Adrenal gland (tissue), 12 donors: ENCODE results near the gene KMT5B. TPM values are rescaled to one million over a fixed set of nuclear protein-coding genes. Genes with fewer than 3 reads are reported as not detected.

ENCODE experiments used
- DNase-seq, 7 donors: peaks; one replicate each; pipeline ENCODE4 v3.0.0-alpha.2; 2019 to 2020
- H3K27ac ChIP-seq, 5 donors: fragments of 200-600 bp; sonication (generic) in 4 of 5; 1 replicate in 3 of 5; 2 replicates in 2 of 5; pipeline versions ENCODE4 v1.5.1 to v1.8.0; 2016 to 2020; ENCODE audit warnings: mild to moderate bottlenecking in 1 of 5
- H3K27me3 ChIP-seq: fragments of 200-600 bp; 2 replicates; pipeline ENCODE4 v1.8.0; 2021
- H3K36me3 ChIP-seq, 2 donors: fragments of 200-600 bp; replicated peaks in 1 of 2; 1 replicate in 1 of 2; 2 replicates in 1 of 2; pipeline versions ENCODE4 v1.5.1 to v1.8.0; 2018 to 2022
- H3K4me1 ChIP-seq, 2 donors: fragments of 200-600 bp; replicated peaks in 1 of 2; 1 replicate in 1 of 2; 2 replicates in 1 of 2; pipeline versions ENCODE4 v1.5.1 to v1.8.0; 2018 to 2021
- H3K4me3 ChIP-seq, 4 donors: fragments of 200-600 bp; sonication (generic) in 3 of 4; one replicate each; pipeline ENCODE4 v1.5.1; 2016 to 2018
- H3K9me3 ChIP-seq, 3 donors: fragments of 200-600 bp; sonication (generic) in 1 of 3; replicated peaks in 1 of 3; 1 replicate in 2 of 3; 2 replicates in 1 of 3; pipeline versions ENCODE4 v1.5.1 to v1.8.0; 2016 to 2021
- CTCF ChIP-seq, 6 experiments: fragments of 450-650 bp in 4 of 6; fragments of 200-600 bp in 2 of 6; sonication (generic) in 1 of 6; IDR thresholded peaks; 1 replicate in 5 of 6; 2 replicates in 1 of 6; pipeline versions ENCODE4 v1.5.1 to v1.8.0; 2016 to 2021; ENCODE audit warnings: antibody characterized with exemption in 6 of 6, mild to moderate bottlenecking in 2 of 6, moderate library complexity in 1 of 6
- POLR2A ChIP-seq, 2 donors: fragments of 450-650 bp; IDR thresholded peaks; one replicate each; pipeline ENCODE4 v1.6.1; 2017; ENCODE audit warnings: antibody characterized with exemption in 2 of 2, mild to moderate bottlenecking in 2 of 2, moderate library complexity in 1 of 2
- WGBS, 4 donors: extraction: QIAGEN DNeasy Blood & Tissue Kit in 2 of 4; methylation state at CpG; one replicate each; pipeline versions ENCODE4 v1.1.5 to v1.1.7; 2013 to 2017; 5-methylcytosine and 5-hydroxymethylcytosine counted together
- intact Hi-C, 2 donors: fragments of 100-400 bp; cut with DNase I; formaldehyde crosslinking; loops; one replicate each; pipeline versions ENCODE4 v1.14.1 to v1.15.0; 2022 to 2023
- polyA plus RNA-seq, 3 donors: library from polyadenylated mRNA; stranded (reverse); fragments of 200-250 nt in 2 of 3; fragments of 350-450 nt in 1 of 3; fragmentation: Illumina TruSeq in 1 of 3; extraction: RNeasy Lipid Tissue Mini Kit (QIAGEN cat#74804) in 1 of 3; gene quantifications; one replicate each; pipeline ENCODE4 v1.2.3, GENCODE V29; 2013 to 2014
- total RNA-seq, 9 donors: library from RNA; depleted of rRNA in 4 of 9; stranded (reverse); fragments of >200 nt in 4 of 9; fragments of 120-200 nt in 1 of 9; fragmentation: NEBNext Ultra II Directional in 1 of 9; extraction: Animal tissue kit (Norgen Biotek cat#: 25700) in 1 of 9; gene quantifications; one replicate each; pipeline versions ENCODE4 v1.1.0 to v1.2.4, GENCODE V29; 2013 to 2023
- donor health status: healthy with polysubstance abuse.
- donor health status: Bipolar disorder and iron deficiency.
- donor health status: DM: yes; HTN: yes; CAD: no.
- donor health status: DM: no; HTN: no; CAD: no.
- donor health status: DM: no; HTN: no; CAD: no.
- donor health status: DM: yes; HTN: yes; CAD: no.

The KMT5B gene
- total and polyA plus RNA-seq, 12 donors: 22.6 to 121 (median 36.9) TPM

GRCh38 chr11:68113986-68114385 lies 99.1 kb downstream of the KMT5B start:
- Histone ChIP-seq H3K36me3 (no peaks in the 10 kb centered on the region), H3K9me3 (no peaks in the 10 kb centered on the region), H3K4me3 (no peak overlapping the region), H3K27me3 (no peaks in the 10 kb centered on the region), H3K27ac (peak overlapping the region in 4 of 5 donors; percentile 35 to 79 (median 63)), H3K4me1 (peaks cover 18 to 50% of the 10 kb centered on the region in 2 donors)
- TF ChIP-seq POLR2A (IDR thresholded peaks at IDR 0.05) (no peak), CTCF (IDR thresholded peaks at IDR 0.05) (peak in 3 of 6 experiments; percentile 10 to 23 (median 16))
- no peak for DNase-seq
- WGBS, 4 donors: 32 to 47% (median 43%) methylated on average over 3 of the region's 3 CpGs
- intact Hi-C loops: no loop called here

- TF ChIP-seq CTCF (IDR thresholded peaks at IDR 0.05) (no peak), POLR2A (IDR thresholded peaks at IDR 0.05) (no peak)
- peak overlapping the region in 2 of 5 donors; percentile 63 to 74 for H3K27ac ChIP-seq
- no peak for DNase-seq
- WGBS, 4 donors: 75 to 82% (median 78%) methylated on average over 10 of the region's 10 CpGs
- no peaks in the 10 kb centered on the region for H3K9me3 ChIP-seq
- no peaks in the 10 kb centered on the region for H3K36me3 ChIP-seq
- no peaks in the 10 kb centered on the region for H3K27me3 ChIP-seq
- peaks cover 16 to 42% of the 10 kb centered on the region in 2 donors for H3K4me1 ChIP-seq
- intact Hi-C loops: no loop called here
- no peak overlapping the region for H3K4me3 ChIP-seq
These were observed 105.4 kb downstream of the KMT5B start for GRCh38 chr11:68107689-68108088.

DNA sequence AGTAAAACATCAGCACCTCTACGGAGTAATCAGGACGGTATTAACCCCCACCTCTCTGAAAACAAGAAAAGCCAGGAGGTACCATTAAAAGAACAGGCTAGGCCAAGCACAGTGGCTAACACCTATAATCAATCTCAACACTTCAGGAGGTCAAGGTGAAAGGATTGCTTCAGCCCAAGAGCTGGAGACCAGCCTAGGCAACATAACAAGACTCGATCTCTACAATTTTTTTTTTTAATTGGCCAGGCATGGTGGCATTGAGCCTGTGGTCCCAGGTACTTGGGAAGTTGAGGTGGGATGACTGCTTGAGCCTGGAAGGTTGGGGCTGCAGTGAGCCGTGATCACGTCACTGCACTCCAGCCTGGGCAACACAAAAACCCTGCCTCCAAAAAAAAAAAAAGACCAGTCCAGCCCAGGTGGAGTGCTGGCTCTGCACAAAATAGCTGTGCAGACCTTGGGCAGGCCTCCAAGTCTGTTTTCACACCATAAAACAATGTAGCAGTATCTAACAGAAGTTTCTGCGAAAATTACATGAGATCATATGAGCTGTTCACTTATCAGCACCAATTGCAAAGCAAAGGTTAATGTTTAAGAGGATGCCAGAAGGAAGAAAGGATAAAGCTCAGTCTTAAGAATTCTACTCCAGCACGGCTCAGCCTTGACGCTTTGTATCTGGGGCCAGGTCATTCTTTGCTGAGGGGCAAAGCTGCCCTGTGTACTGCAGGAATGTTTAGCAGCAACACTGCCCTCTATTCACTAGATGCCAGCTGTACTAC lies 106.7 kb downstream of the KMT5B start:
- peak in 6 of 7 donors; percentile 77 to 85 (median 83) for DNase-seq
- WGBS, 4 donors: 22 to 36% (median 33%) methylated on average over 8 of the region's 8 CpGs
- intact Hi-C loops: no loop called here

More for the DNA sequence above, 106.7 kb downstream of the KMT5B start:
- Histone ChIP-seq H3K27ac (peak overlapping the region; percentile 3 to 74 (median 70)), H3K36me3 (no peaks in the 10 kb centered on the region), H3K4me3 (no peak overlapping the region), H3K27me3 (no peaks in the 10 kb centered on the region), H3K4me1 (peaks cover 17 to 53% of the 10 kb centered on the region in 2 donors), H3K9me3 (no peaks in the 10 kb centered on the region)
- TF ChIP-seq POLR2A (IDR thresholded peaks at IDR 0.05) (no peak), CTCF (IDR thresholded peaks at IDR 0.05) (no peak)

Other genes starting within 250 kb of the KMT5B start
- gene UNC93B1, start 209.2 kb downstream of the KMT5B start, total RNA-seq: 10 to 100 TPM in 8 of 9 donors, 1 to 10 TPM in 1; 4.3 to 81.2 (median 59.6) TPM
- 10 to 100 TPM; 10.3 to 57.7 (median 57.0) TPM for gene UNC93B1, start 209.2 kb downstream of the KMT5B start, polyA plus RNA-seq
- gene ALDH3B1, start 203.0 kb downstream of the KMT5B start, total RNA-seq: 10 to 100 TPM in 8 of 9 donors, under 1 TPM in 1; 0.72 to 70.3 (median 55.0) TPM
- gene ALDH3B1, start 203.0 kb downstream of the KMT5B start, polyA plus RNA-seq: 10 to 100 TPM; 24.4 to 35.4 (median 26.9) TPM
- gene NDUFS8, start 182.6 kb downstream of the KMT5B start, total RNA-seq: 1,000 to 10,000 TPM in 1 of 9 donors, 100 to 1,000 TPM in 8; 346 to 1,037 (median 479) TPM
- gene NDUFS8, start 182.6 kb downstream of the KMT5B start, polyA plus RNA-seq: 100 to 1,000 TPM; 199 to 814 (median 571) TPM
- gene TCIRG1, start 174.3 kb downstream of the KMT5B start, total RNA-seq: 100 to 1,000 TPM in 8 of 9 donors, 10 to 100 TPM in 1; 57.0 to 384 (median 257) TPM
- gene TCIRG1, start 174.3 kb downstream of the KMT5B start, polyA plus RNA-seq: 1,000 to 10,000 TPM in 1 of 3 donors, 100 to 1,000 TPM in 1, 10 to 100 TPM in 1; 28.4 to 1,150 (median 823) TPM
- gene CHKA, start 91.9 kb downstream of the KMT5B start, total RNA-seq: 10 to 100 TPM; 26.6 to 67.0 (median 49.9) TPM
- 100 to 1,000 TPM in 1 of 3 donors, 10 to 100 TPM in 2; 76.1 to 105 (median 94.6) TPM for gene CHKA, start 91.9 kb downstream of the KMT5B start, polyA plus RNA-seq
- gene C11orf24, start 58.7 kb upstream of the KMT5B start, total RNA-seq: 10 to 100 TPM in 8 of 9 donors, 1 to 10 TPM in 1; 8.8 to 41.2 (median 26.3) TPM
- gene C11orf24, start 58.7 kb upstream of the KMT5B start, polyA plus RNA-seq: 10 to 100 TPM; 23.4 to 46.5 (median 27.3) TPM
- 100 to 1,000 TPM in 1 of 9 donors, 10 to 100 TPM in 8; 10.7 to 277 (median 72.1) TPM for gene LRP5, start 99.3 kb upstream of the KMT5B start, total RNA-seq
- gene LRP5, start 99.3 kb upstream of the KMT5B start, polyA plus RNA-seq: 100 to 1,000 TPM in 2 of 3 donors, 10 to 100 TPM in 1; 14.2 to 104 (median 104) TPM
- 100 to 1,000 TPM in 3 of 9 donors, 10 to 100 TPM in 6; 68.9 to 180 (median 94.6) TPM for gene PPP6R3, start 247.5 kb upstream of the KMT5B start, total RNA-seq
- gene PPP6R3, start 247.5 kb upstream of the KMT5B start, polyA plus RNA-seq: 10 to 100 TPM; 40.2 to 65.6 (median 52.9) TPM